IMR-90 (cell line): Measurements from ENCODE around the gene NPTN.

Source experiments
- CEBPB ChIP-seq: IDR thresholded peaks from 2 replicates; pipeline ENCODE4 v1.6.1; 2012; ENCODE audit warnings: low read depth, low read length, improper control_type of control experiment
- CTCF ChIP-seq: conservative IDR thresholded peaks from 2 replicates; pipeline ENCODE4 v1.5.1; 2012; ENCODE audit warnings: mild to moderate bottlenecking, low read depth, low read length, improper control_type of control experiment
- MAZ ChIP-seq: IDR thresholded peaks from 2 replicates; pipeline ENCODE4 v1.6.1; 2012; ENCODE audit warnings: low read depth, mild to moderate bottlenecking, low read length, improper control_type of control experiment, moderate library complexity, borderline replicate concordance
- MXI1 ChIP-seq: IDR thresholded peaks from 2 replicates; pipeline ENCODE4 v1.6.1; 2012; ENCODE audit warnings: low read depth, mild to moderate bottlenecking, low read length, moderate library complexity, borderline replicate concordance
- NFE2L2 ChIP-seq: fragments of 150-350 bp; IDR thresholded peaks from 2 replicates; pipeline ENCODE4 v1.6.1; 2016; ENCODE audit warnings: low read depth, mild to moderate bottlenecking, low read length
- POLR2A ChIP-seq: IDR thresholded peaks from 2 replicates; pipeline ENCODE4 v1.6.1; 2012; ENCODE audit warnings: mild to moderate bottlenecking, low read depth, low read length
- RAD21 ChIP-seq: IDR thresholded peaks from 2 replicates; pipeline ENCODE4 v1.6.1; 2012; ENCODE audit warnings: low read length, improper control_type of control experiment
- RFX5 ChIP-seq: IDR thresholded peaks from 2 replicates; pipeline ENCODE4 v1.8.0; 2012; ENCODE audit warnings: low read depth, mild to moderate bottlenecking, low read length, moderate library complexity
- SMC3 ChIP-seq: fragments of 150-350 bp; IDR thresholded peaks from 2 replicates; pipeline ENCODE4 v1.6.1; 2016; ENCODE audit warnings: low read depth, mild to moderate bottlenecking, antibody characterized with exemption, low read length, moderate library complexity

DNA sequence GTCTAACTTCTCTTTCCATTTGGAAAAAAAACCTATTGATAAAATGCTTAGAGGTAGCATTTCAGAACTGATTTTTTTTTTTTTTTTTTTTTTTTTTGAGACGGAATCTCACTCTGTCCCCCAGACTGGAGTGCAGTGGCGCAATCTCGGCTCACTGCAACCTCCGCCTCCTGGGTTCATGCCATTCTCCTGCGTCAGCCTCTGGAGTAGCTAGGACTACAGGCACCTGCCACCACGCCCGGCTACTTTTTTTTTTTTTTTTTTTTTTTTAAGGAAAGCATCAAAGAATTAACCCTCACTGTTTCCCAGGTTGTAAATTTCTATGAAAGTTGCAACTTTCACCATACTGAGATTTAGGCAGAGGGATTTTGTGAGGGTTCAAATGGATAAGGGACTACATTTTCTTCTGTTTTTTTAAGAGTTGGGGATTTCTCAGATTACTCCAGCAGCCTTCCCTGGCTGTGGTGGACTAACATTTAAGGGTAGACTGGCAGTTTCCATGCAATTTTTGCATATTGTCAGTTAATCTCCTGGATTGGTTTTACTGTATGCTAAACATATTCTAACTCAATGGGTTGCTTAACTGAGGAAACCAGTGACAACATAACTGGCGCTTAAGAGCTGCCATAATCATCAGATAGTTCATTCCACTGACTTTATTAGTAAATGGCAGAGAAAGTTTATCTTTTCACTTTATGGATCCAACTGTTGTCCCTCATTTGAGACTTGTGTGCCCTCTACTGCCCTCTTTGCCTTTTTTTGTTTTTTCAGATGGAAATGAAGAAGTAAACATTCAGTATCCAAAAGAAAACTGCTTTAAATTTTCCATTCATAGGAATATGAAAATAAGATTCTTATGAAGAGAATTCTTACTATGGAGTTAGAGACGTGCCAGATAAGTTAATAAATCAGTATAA is 93.7 kb downstream of the NPTN start:
- TF ChIP-seq CTCF (no peak), POLR2A (no peak), MXI1 (no peak), RAD21 (no peak), CEBPB (no peak), NFE2L2 (no peak), MAZ (no peak), SMC3 (no peak), RFX5 (no peak)
